ENCODE results near the gene GAS5.

GAS5 gene

GRCh38 chr1:173824315-173825081 lies 43.3 kb downstream of the GAS5 start, which contains the start of the genes CENPL and DARS2:
TSS of gene CENPL (minus strand) at chr1:173824883. CDS start at chr1:173811299, 13,584 bp downstream.
TSS of gene DARS2 (plus strand) at chr1:173824673. CDS start at chr1:173825230, 557 bp downstream.
- peak; percentile 97 for DNase-seq (ENCODE audit: low read depth in 2 of 2)

GRCh38 chr1:173823781-173824314 lies 43.9 kb downstream of the GAS5 start:
- peak in 1 of 2 experiments; percentile 0 for DNase-seq (ENCODE audit: low read depth in 2 of 2)

- DNase-seq (ENCODE audit: low read depth in 2 of 2) = no peak
Measured at GRCh38 chr1:173821680-173822079, 46.1 kb downstream of the GAS5 start.

- DNase-seq (ENCODE audit: low read depth in 2 of 2) = no peak
Measured at GRCh38 chr1:173818459-173818858, 49.3 kb downstream of the GAS5 start.

Measured in fibroblast of skin of left quadriceps (primary cell).